ENCODE measurements around the gene C2CD2L. TPM values are rescaled to one million over a fixed set of nuclear protein-coding genes. Genes with fewer than 3 reads are reported as not detected.

C2CD2L gene
- total RNA-seq (2013; cell fraction: nucleolus; rRNA removed): 17.0 and 19.5 TPM in 2 replicates
- total RNA-seq (2014; rRNA removed) (4.7 and 4.9 TPM in 2 replicates), total RNA-seq (2014; rRNA removed; fragmentation: Illumina TruSeq; extraction: Trizol) (3.9 and 4.8 TPM in 2 replicates), total RNA-seq (2021) (9.6 and 11.0 TPM in 2 replicates), polyA plus RNA-seq (2011; rRNA removed) (2.9 and 5.2 TPM in 2 replicates), polyA plus RNA-seq (2014; fragmentation: Illumina TruSeq; extraction: Trizol) (2.7 and 7.3 TPM in 2 replicates), polyA plus RNA-seq (2014; fragmentation: Nextera tagmentation; extraction: Ambion mirVana) (under 1 TPM; 0.21 to 0.42 TPM), polyA plus RNA-seq (2014; rRNA removed) (7.4 and 10.5 TPM in 2 replicates), polyA plus RNA-seq (2016; fragmentation: Nextera tagmentation; extraction: Ambion mirVana) (1 to 10 TPM; 3.1 to 5.5 TPM), polyA minus RNA-seq (2011; rRNA and poly(A)+ RNA removed) (6.0 and 14.5 TPM in 2 replicates), Bru-seq, nascent RNA (percentile 64 among the genes with signal in this experiment), BruChase-seq, experiment 1, labeled RNA remaining after a 6-hour chase (percentile 68 among the genes with signal in this experiment), BruChase-seq, experiment 2, labeled RNA remaining after a 2-hour chase (percentile 71 among the genes with signal in this experiment)
- polyA plus RNA-seq (2011; ENCODE audit: low read depth): 2.8 TPM
- polyA plus RNA-seq (2011; cell fraction: cytosol; rRNA removed): 6.3 and 7.7 TPM in 2 replicates
- 30.6 and 39.5 TPM in 2 replicates for polyA plus RNA-seq (2011; cell fraction: nucleus; rRNA removed)
- 5.1 and 6.4 TPM in 2 replicates for polyA plus RNA-seq (2012)
- 3.7 and 5.4 TPM in 2 replicates for polyA minus RNA-seq (2011; cell fraction: cytosol; rRNA and poly(A)+ RNA removed)
- polyA minus RNA-seq (2011; cell fraction: nucleus; rRNA and poly(A)+ RNA removed): 15.1 and 20.1 TPM in 2 replicates
- long read RNA-seq, experiment 1, partial matches to known transcripts: 0 of 1 reads
- long read RNA-seq, experiment 1, other reads (novel, unspliced or antisense): 1 of 1 reads
- long read RNA-seq, experiment 2: 0 reads

- peaks cover 8 to 12% of the 10 kb centered on the region in 2 experiments for H3K36me3 ChIP-seq (ENCODE audit: control insufficient read depth in 2 of 2, insufficient read depth in 2 of 2, low read length in 1 of 2)
- no peaks in the 10 kb centered on the region for H3K27me3 ChIP-seq (replicated peaks in 1 of 2; ENCODE audit: control insufficient read depth in 2 of 2, insufficient read depth in 2 of 2, low read length in 1 of 2)
- no peaks in the 10 kb centered on the region for H3K9me3 ChIP-seq (replicated peaks; ENCODE audit: control insufficient read depth, insufficient read depth, low read length)
- 1% methylated on average over 39 of the region's 49 CpGs for WGBS (ENCODE audit: insufficient coverage, insufficient replicate concordance, low lambda C conversion rate, missing lambda C conversion rate)
- DNase-seq (ENCODE audit: low read depth, low spot score) (peak; percentile 70), ATAC-seq (peak; percentile 93), FAIRE-seq (peak; percentile 93)
- POLR2A ChIA-PET: interaction anchor here (0.6 to 7.2 kb wide), 23 partner anchors 10 to 216 kb away, joined by 3 to 76 read pairs (median 3); partner anchors contain the start of genes HINFP, HMBS, HYOU1 and NLRX1
- SMC1A ChIA-PET (ENCODE audit: uncharacterized antibody, unreplicated experiment): interaction anchor here (0.6 to 1.8 kb wide), 10 partner anchors 10 to 153 kb away, joined by 3 to 9 read pairs (median 6); partner anchors contain the start of genes HINFP, HMBS and TRAPPC4
- CTCF ChIA-PET: interaction anchor here (0.6 to 2.0 kb wide), 15 partner anchors 11 to 231 kb away, joined by 3 to 9 read pairs (median 5); partner anchors contain the start of genes HINFP, HMBS, HYOU1 and VPS11
- peak within 1 kb of the TSS; percentile 93 for H3K4me2 ChIP-seq (ENCODE audit: control insufficient read depth, insufficient read depth)
- in situ Hi-C loops (cut with MboI) (no loop called here), intact Hi-C loops (cut with micrococcal nuclease; ENCODE audit: unreplicated experiment) (loop anchor here (1.0 to 5.0 kb wide), 2 partner anchors 37 to 90 kb away; no protein-coding TSS in a partner anchor)
- peak within 1 kb of the TSS; percentile 76 for H2AFZ ChIP-seq (ENCODE audit: control insufficient read depth, low read depth, low read length)
- H3K79me2 ChIP-seq (ENCODE audit: control insufficient read depth, insufficient read depth, low read length): peaks cover 33% of the 10 kb centered on the region
- no peaks in the 10 kb centered on the region for H4K20me1 ChIP-seq (ENCODE audit: control insufficient read depth, insufficient read depth)
- peaks cover 23% of the 10 kb centered on the region for H3K4me1 ChIP-seq (ENCODE audit: control insufficient read depth, insufficient read depth, low read length)
- peak within 1 kb of the TSS; percentile 96 for H3K4me3 ChIP-seq
- peak within 1 kb of the TSS; percentile 73 for H3K27ac ChIP-seq (ENCODE audit: control insufficient read depth, insufficient read depth)
- BruUV-seq (replicated peaks): TSS peak; percentile 92
- RAD21 ChIA-PET (ENCODE audit: unreplicated experiment): interaction anchor here (0.7 to 2.2 kb wide), 12 partner anchors 11 to 218 kb away, joined by 3 to 16 read pairs (median 4); partner anchors contain the start of genes HINFP, HMBS, NLRX1 and VPS11
- peak within 1 kb of the TSS; percentile 87 for H3K9ac ChIP-seq (ENCODE audit: control insufficient read depth, insufficient read depth, low read length)
- TF ChIP-seq CEBPB (IDR thresholded peaks at IDR 0.05; ENCODE audit: borderline replicate concordance in 1 of 2, low read depth in 2 of 2, low read length in 2 of 2) (no peak), BCL3 (IDR thresholded peaks at IDR 0.05; ENCODE audit: borderline replicate concordance, insufficient read depth, low read depth, low read length, poor library complexity, severe bottlenecking) (no peak), NFXL1 (IDR thresholded peaks at IDR 0.05; ENCODE audit: borderline replicate concordance) (peak; percentile 88), HDAC2 (IDR thresholded peaks at IDR 0.05) (no peak), POLR2AphosphoS5 (IDR thresholded peaks at IDR 0.05; ENCODE audit: low read length) (peak; percentile 72), ATF2 (IDR thresholded peaks at IDR 0.05; ENCODE audit: low read length) (no peak), BCL11A (IDR thresholded peaks at IDR 0.05; ENCODE audit: low read depth, low read length) (no peak), SP1 (IDR thresholded peaks at IDR 0.05; ENCODE audit: low read depth, low read length) (peak; percentile 27), SIX5 (IDR thresholded peaks at IDR 0.05; ENCODE audit: low read depth, low read length, severe bottlenecking) (no peak), ZNF592 (IDR thresholded peaks at IDR 0.05) (no peak)
Measured at GRCh38 chr11:119106564-119107537, at the start of gene C2CD2L. TSS of gene C2CD2L (plus strand) at chr11:119107344. CDS start at chr11:119107742, 398 bp downstream.
